ENCODE results near the gene SLC26A6. TPM values are rescaled to one million over a fixed set of nuclear protein-coding genes. Genes with fewer than 3 reads are reported as not detected.

The SLC26A6 gene
- polyA plus RNA-seq, 1 experiment, result 23.1 TPM

GRCh38 chr3:48624767-48625166 lies 10.5 kb downstream of the SLC26A6 start:
- CTCF ChIA-PET, result interaction anchor here (1.0 to 1.7 kb wide), 2 partner anchors 11 to 14 kb away, joined by 4 to 13 read pairs; partner anchors contain the start of gene SLC26A6
- POLR2A ChIA-PET, result interaction anchor here (2.9 kb wide), 1 partner anchor 10 kb away, joined by 19 read pairs; the partner anchor contains the start of gene SLC26A6
- TF ChIP-seq CTCF (IDR thresholded peaks at IDR 0.05; ENCODE audit: low read depth, low read length), result no peak
- Histone ChIP-seq H3K27me3 (ENCODE audit: control insufficient read depth, insufficient read depth, low read length) (no peaks in the 10 kb centered on the region), H3K9me3 (ENCODE audit: control insufficient read depth, insufficient read depth, low read length) (no peaks in the 10 kb centered on the region; the same call in none of the 2 replicates), H3K27ac (ENCODE audit: low read depth, low read length) (no peak overlapping the region), H3K4me3 (ENCODE audit: low read depth, low read length) (no peak overlapping the region)
- no peak for DNase-seq (ENCODE audit: low read depth, low spot score)

GRCh38 chr3:48623851-48624547 lies 11.3 kb downstream of the SLC26A6 start:
- DNase-seq (ENCODE audit: low read depth, low spot score), result no peak
- TF ChIP-seq CTCF (IDR thresholded peaks at IDR 0.05; ENCODE audit: low read depth, low read length), result no peak
- ChIA-PET CTCF (interaction anchor here (0.6 to 1.7 kb wide), 4 partner anchors 12 to 151 kb away, joined by 3 to 13 read pairs (median 6); partner anchors contain the start of gene SLC26A6), POLR2A (interaction anchor here (0.6 to 2.9 kb wide), 6 partner anchors 11 to 406 kb away, joined by 3 to 19 read pairs (median 4); partner anchors contain the start of gene SLC26A6)
- H3K4me3 ChIP-seq (ENCODE audit: low read depth, low read length), result no peak overlapping the region
- no peaks in the 10 kb centered on the region for H3K27me3 ChIP-seq (ENCODE audit: control insufficient read depth, insufficient read depth, low read length)
- peak overlapping the region; percentile 11 for H3K27ac ChIP-seq (ENCODE audit: low read depth, low read length)
- H3K9me3 ChIP-seq (ENCODE audit: control insufficient read depth, insufficient read depth, low read length), result no peaks in the 10 kb centered on the region; the same call in none of the 2 replicates

- Histone ChIP-seq H3K9me3 (ENCODE audit: control insufficient read depth, insufficient read depth, low read length) (peaks cover 16% of the 10 kb centered on the region), H3K27me3 (ENCODE audit: control insufficient read depth, insufficient read depth, low read length) (no peaks in the 10 kb centered on the region), H3K4me3 (ENCODE audit: low read depth, low read length) (no peak within 1 kb of the TSS), H3K27ac (ENCODE audit: low read depth, low read length) (no peak within 1 kb of the TSS)
- CTCF ChIA-PET, result no interaction called here
- no peak for TF ChIP-seq CTCF (IDR thresholded peaks at IDR 0.05; ENCODE audit: low read depth, low read length)
- POLR2A ChIA-PET, result no interaction called here
- DNase-seq (ENCODE audit: low read depth, low spot score), result no peak
These were observed 13.8 kb downstream of the SLC26A6 start, which contains the start of gene TMEM89 for GRCh38 chr3:48621461-48621869. Gene TMEM89, minus strand, starts transcription at chr3:48621769. Its CDS starts 13 bp downstream, at chr3:48621756.

GRCh38 chr3:48619541-48620524 lies 15.4 kb downstream of the SLC26A6 start:
- no peak overlapping the region for H3K4me3 ChIP-seq (ENCODE audit: low read depth, low read length)
- H3K9me3 ChIP-seq (ENCODE audit: control insufficient read depth, insufficient read depth, low read length), result peaks cover 19% of the 10 kb centered on the region
- ChIA-PET POLR2A (interaction anchor here (0.6 kb wide), 1 partner anchor 20 kb away, joined by 3 read pairs; no protein-coding TSS in a partner anchor), CTCF (interaction anchor here (1.2 kb wide), 1 partner anchor 120 kb away, joined by 3 read pairs; no protein-coding TSS in a partner anchor)
- H3K27me3 ChIP-seq (ENCODE audit: control insufficient read depth, insufficient read depth, low read length), result no peaks in the 10 kb centered on the region
- no peak for TF ChIP-seq CTCF (IDR thresholded peaks at IDR 0.05; ENCODE audit: low read depth, low read length)
- H3K27ac ChIP-seq (ENCODE audit: low read depth, low read length), result no peak overlapping the region
- no peak for DNase-seq (ENCODE audit: low read depth, low spot score)
